GM19023 (cell line): Measurements from ENCODE around the gene SELENOF.

ENCODE experiments used
- ATAC-seq: cut with Tn5 transposase; IDR thresholded peaks from one replicate; pipeline ENCODE4 v1.9.1; 2021; ENCODE audit warnings: mild to moderate bottlenecking, moderate library complexity; ENCODE audit not compliant: unreplicated experiment

SELENOF gene

DNA sequence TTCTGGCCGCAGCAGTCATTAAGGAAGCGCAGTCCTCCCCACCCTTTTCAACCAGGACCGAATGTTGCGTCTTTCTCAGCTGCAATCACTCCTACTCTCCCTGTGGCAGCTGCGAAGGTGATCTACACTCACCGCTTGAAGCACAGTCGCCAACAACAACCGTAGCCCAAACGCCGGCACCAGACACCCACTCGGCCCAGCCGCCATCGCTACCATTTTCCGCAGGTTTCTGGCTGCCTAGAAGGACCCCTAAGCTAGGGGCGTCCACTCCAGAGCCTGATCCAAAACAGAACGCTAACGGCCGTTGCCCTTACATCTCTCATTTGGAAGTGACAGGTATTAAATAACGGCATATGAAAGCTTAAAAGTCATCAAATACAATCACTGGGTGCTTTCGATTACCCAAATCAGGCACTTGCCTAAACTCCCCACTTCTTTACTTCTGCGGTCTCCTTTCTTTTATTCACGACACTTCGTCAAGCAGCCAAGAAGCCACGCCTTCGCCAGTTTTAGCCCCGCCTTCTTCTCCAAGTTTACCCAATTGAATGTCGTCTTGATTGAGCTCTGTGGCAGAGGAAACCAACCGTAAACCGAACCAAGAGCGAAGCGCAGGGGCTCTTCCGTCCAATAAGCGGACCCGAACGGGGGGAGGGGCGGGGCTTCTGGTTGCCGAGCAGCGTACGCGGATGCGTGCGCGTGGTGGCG, at the start of gene SELENOF:
Gene SELENOF, minus strand, starts transcription at position 231 of the 705 bp plus-strand sequence. Its CDS starts 15 bp downstream, at position 216.
- ATAC-seq = peak; percentile 85

DNA sequence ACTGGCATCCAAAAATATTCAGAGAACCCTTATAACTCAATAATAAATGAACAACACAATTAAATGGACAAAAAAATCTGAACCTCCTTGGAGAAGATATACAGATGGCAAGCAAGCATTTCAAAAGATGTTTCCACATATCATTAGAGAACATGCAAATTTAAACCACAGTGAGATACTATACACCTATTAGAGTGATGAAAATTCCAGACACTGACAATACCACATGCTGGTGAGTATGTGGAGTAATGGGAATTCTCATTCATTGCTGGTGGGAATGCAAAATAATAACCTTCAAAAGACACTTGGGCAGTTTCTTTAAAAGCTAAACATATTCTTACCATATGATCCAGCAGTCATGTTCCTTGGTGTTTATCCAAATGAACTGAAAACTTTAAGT, 46.6 kb upstream of the SELENOF start:
- ATAC-seq = no peak

DNA sequence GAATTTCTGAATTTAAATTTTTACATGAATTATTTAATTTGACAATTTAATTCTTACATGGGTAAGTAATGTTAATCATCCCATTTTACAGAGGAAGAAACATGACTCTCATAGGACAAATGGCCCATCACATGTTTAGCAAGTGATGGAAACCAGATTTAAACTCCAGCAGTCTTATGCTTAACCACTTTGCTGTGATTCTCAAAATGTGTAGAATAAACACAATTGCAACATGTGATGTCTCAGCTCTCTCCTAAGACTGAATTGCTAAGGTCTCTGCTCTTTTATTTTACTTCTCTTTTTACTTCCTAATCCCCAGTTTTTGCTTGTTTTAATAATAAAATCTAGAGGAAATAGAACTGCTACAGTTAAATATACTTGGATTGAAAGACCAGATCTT, 43.3 kb upstream of the SELENOF start:
- ATAC-seq = no peak

DNA sequence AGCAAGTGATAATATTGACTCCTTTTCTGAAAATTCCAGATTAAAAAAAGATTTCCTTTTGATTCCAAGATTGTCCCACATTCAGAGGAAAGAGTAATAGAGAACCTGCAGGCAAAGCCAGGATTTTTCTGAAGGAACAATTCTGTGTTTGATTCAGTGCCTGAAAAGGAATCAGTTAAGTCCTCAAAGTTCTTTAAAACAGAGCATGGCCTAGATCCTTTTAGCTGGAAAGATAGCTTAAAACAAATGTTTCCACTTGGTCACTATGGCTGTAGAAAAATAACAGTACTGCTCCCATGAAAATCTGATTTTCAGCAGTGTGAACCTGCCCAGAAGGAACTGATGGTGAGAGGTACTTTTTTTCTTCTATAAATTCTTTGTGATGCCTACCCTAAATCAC, 42.3 kb upstream of the SELENOF start:
- ATAC-seq = no peak

DNA sequence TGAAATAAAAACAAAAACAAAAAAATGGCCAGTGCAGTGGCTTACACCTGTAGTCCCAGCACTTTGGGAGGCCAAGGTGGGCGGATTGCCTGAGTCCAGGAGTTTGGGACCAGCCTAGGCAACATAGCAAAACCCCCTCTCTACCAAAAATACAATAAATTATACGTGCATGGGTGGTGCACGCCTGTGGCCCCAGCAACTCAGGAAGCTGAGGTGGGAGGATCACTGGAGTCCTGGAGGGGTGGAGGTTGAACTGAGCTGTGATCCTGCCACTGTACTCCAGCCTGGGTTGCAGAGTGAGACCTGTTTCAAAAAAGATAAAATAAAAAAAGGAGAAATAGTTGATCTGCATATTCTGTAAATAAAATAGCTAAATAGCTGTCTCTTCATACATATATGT, 41.8 kb upstream of the SELENOF start:
- no peak for ATAC-seq

DNA sequence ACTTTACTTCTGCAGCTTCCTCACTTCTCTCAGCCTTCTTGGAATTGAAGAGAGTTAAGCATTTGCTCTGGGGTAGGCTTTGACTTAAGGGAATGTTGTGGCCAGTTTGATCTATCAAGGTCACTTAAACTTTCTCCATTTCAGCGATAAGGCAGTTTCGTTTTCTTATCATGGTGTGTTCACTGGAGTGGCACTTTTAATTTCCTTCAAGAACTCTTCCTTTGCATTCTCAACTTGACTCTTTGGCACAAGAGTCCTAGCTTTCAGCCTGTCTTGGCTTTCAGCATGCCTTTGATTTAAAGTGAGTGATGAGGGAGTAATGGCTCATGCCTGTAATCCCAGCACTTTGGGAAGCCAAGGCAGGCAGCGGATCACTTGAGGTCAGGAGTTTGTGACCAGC, 39.2 kb upstream of the SELENOF start:
- no peak for ATAC-seq

DNA sequence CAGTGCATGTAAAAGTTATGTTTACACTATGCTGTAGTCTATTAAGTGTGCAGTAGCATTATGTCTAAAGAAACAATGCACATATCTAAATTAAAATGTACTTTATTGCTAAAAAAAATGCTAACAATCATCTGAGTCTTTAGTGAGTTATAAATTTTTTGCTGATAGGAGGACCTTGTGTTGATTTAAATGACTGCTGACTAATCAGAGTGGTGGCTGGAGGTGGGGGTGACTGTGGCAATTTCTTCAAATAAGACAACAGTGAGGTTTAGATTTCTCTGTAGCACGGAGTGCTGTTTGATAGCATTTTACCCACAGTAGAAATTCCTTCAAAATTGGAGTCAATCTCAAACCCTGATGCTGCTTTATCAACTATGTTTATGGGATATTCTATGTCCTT, 37.5 kb upstream of the SELENOF start:
- ATAC-seq = no peak

DNA sequence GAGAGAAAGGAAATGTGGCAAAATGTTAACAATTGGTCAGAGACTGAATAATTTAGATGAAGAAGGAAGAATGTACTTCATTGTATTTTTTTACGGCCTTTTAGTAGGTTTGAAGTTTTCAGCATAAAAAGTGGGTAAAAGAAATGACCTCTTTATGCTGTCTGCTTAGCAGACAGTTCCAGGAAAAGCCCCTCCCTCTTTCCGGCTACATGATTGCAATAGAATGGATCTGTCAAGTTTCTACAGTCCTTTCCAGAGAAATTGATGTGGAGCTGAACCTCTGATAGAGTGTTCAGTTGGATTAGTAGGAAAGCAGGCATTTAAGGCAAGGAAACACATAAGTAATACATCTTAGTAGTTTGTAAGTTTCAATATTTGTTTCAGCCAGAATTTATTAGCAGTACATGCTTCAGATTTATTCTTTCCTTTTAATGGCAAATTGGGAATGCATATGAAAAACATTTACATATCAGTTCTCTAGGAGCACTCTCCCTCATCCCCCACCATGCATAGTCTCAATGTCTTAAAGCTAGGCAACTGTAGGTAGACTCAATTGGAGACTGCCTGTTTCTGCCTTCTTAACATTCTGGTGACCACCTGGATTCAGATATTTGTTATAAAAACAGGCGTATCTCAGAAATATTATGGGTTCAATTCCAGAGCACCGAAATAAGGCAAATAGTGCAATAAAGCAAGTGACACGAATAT, 36.9 kb upstream of the SELENOF start:
- ATAC-seq = no peak

DNA sequence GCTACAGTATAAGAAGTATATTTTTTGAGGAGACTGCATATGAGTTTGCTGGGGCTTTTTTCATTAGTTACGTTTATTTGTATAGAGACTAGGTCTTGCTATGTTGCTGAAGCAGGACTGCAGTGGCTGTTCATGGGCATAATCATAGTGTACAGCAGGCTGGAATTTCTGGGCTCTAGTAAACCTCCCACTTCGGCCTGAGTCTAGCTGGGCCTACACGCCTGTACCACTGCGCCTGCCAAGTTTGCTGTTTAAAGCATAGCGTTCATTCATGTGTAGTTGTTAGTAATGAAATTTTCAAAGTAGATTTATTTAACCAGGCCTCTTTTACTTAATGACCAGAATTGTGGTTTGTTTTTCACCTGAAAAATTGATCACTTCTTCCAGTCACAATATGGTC, 34.3 kb upstream of the SELENOF start:
- no peak for ATAC-seq

DNA sequence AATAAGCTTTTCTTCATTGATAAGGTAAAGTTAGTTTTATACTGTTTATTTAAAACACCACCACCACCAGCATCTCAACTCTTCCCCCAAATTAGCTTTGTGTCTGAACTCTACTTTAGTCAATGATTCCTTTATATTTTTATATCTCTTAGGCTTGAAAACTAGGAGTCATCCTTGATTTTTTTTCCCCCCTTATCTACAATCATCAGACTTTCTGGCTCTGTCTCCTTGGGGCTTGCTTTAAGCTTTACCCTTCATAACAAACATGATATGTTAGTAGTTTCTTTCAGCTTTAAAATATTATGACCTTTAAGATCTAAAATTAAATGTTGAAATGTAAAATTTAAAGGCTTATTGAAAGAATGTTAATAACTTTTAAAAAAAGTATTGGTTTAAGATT, 28.8 kb upstream of the SELENOF start:
- no peak for ATAC-seq

DNA sequence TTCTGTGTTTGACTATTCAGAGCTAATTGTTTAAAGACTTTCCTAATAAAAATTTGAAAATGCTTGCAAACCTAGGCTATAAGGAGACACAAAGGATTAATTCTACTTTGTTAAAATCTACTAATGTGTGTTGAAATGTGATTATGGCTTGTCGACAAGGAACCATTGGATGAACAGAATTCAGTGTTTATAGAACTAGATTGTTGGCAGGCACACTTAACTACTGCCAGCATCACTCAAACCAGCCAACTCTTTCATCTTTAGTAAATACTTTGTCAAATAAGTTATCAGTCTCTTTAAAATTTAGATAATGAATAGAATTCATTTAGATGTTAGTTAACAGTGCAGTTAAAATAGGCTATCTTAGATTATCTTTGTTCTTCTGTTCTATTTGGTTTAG, 28.1 kb upstream of the SELENOF start:
- ATAC-seq = no peak

DNA sequence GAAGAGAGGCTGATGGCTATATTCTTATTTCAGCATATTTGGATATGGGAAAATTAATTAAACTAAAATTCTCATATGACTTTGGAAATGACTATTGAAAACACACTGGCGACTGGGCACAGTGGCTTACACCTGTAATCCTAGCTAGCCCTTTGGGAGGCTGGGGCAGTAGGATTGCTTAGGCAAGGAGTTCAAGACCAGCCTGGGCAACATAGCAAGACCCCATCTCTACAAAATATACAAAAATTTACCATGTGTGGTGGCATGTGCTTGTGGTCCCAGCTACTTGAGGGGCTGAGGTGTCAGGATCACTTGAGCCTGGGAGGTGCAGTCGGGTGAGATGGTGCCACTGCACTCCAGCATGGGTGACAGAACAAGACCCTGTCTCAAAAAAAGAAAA, 26.7 kb upstream of the SELENOF start:
- ATAC-seq = no peak

DNA sequence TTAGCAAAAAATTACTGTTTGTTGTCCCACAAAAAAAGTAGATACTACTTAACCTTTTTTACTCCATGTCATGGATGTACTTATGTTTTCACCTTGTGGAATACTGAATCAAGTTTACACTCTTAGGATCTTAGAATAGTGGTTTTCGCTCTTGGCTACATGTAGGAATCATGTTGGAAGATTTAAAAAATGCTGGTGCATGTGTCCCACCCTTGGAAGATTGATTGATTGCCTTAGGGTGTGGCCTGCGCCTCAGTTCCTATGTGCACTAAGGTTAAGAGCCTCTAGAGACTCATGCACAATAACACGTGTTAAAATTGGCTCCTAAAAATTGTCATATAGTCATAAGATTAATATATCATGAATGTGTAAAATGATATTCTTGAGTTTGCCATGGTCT, 25.5 kb upstream of the SELENOF start:
- ATAC-seq = no peak

DNA sequence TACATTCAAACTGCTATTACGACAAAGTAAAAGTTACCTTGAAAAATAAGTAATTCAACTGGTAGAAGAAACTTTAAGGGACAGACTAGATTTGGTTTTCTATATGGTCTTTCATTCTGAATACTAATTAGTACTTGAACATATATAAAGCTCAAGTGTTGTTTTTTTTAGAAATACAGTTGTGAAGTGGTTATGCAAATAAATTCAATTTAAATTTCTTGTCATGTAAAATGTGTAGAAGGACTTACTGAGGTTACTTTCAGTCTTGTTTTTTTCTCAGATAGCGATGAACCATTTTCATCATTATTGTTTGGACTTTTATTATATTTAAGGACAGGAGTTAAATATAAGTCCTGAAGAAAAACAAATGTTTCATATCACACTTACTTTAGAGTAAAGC, 24.9 kb upstream of the SELENOF start:
- no peak for ATAC-seq

DNA sequence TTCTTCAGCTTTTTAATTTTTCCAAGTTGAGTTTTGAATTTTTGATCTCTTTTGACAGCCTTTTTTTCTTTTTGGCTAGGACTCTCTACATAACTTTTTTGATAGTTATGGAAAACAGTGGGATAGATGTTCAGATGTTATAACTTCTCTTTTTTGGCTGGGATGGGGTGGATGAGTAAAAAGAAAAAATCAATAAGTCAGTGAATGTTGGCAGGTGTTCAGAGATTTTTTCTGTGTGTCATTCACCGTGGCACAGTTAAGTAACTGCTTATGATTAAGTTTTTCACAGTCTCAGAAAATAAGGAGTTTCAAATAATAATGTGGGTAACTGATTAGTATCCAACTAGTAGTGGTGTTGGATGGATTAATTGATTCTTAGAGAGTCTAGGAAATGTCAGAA, 24.5 kb upstream of the SELENOF start:
- no peak for ATAC-seq

DNA sequence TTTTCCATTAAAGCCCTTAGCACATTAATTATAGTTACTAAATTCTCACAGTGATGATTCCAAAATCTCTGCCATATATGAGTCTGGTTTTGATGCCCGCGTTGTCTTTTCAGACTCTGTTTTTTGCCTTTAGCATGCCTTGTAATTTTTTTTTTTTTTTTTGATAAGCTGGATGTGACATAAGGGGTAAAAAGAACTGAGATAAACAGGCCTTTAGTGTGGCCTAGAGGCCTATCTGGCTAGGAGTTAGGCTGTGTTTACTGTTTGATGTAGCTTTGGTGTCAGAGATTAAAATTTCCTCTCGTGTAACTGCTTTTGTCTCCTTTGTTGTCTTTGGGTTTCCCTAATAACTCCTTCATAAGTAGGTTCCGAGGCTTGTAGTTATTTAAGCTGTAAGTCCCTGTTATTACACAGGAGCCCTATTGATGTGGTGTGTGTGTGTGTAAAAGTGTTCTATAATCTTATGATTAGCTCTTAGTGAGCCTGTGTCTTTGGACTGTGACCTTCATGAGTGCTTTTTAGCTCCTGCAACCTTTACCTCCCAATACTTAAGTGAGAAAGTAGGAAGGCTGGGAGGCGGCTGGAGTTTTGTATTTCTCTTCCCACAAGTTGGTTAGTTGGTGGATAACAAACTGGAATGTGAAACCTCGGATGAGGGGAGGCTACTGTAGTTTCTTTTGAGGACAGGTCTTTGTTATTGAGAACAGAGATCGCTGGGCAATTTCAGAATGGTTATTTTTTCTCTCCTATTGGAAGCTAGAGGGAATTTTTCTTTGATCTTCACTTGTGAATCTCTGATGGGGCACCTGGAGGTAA, 19.8 kb upstream of the SELENOF start:
- ATAC-seq = no peak

DNA sequence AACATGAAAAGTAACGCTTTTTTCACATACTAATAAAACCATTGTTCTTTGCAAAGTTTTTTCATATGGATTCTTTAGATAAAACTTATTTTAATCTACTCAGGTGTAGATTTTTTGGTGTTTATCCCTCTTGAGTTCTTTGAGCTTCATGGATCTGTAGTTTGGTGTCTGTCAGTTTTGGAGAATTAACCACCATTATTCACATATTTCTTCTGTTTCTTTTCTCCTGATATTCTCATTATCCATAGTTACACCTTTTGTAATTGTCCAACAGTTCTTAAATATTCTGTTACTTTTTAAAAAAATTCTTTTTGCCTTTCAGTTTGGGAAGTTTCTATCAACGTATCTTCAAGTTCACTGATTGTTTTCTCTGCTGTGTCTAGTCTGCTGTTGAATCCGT, 19.1 kb upstream of the SELENOF start:
- no peak for ATAC-seq

DNA sequence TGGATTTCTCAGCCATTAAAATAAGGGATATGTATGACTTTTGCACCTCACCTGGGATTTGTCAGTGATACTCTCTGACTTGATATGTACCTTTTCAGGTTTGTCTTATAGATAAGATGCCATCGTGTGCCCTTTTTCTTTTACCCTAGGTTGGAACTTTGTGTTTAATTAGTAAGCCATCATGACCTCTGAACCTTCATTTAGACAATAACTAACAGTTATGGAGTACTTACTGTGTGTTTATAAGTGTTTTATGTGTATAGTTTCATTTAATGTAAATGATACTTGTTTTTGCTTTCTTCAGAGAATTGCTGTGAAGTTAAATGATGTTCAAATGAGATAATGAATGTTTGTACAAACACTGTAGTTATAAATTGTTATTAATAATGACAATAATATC, 14.9 kb upstream of the SELENOF start:
- no peak for ATAC-seq

DNA sequence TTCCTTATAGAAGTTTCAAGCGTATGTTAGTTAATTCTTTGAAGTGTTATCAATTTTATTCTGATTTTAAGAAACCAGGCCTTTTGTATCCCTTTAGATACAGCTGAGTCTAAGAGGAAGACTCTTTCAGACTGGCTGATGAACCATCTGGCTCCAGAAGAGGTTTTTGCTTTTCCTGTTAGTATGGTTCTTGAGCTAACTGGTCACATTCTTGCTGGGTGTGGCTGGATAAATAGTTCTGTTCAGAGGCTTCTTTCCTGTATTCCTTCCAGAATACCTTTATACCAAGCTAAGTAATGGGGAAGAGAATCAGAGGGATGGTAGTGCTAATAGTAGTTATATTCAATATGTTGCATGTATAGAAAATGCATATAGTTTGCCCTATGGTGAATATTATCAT, 13.0 kb upstream of the SELENOF start:
- ATAC-seq = no peak

DNA sequence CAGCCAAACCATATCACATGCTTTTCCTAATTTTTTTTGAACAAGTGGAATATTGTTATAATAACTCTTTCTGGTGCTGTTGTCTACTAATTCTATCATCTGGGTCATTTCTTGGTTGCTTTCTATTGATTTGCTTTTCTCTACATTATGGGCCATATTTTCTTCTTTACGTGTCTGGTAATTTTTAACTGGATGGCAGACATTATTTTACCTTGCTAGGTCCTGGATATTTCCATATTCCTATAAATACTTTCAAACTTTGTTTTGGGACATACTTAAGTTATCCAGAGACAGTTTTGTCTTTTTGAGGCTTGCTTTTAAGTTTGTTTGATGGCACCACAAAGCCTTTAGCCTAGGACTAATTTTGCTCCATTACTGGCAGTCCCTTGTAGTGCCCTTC, 11.8 kb upstream of the SELENOF start:
- ATAC-seq = no peak

DNA sequence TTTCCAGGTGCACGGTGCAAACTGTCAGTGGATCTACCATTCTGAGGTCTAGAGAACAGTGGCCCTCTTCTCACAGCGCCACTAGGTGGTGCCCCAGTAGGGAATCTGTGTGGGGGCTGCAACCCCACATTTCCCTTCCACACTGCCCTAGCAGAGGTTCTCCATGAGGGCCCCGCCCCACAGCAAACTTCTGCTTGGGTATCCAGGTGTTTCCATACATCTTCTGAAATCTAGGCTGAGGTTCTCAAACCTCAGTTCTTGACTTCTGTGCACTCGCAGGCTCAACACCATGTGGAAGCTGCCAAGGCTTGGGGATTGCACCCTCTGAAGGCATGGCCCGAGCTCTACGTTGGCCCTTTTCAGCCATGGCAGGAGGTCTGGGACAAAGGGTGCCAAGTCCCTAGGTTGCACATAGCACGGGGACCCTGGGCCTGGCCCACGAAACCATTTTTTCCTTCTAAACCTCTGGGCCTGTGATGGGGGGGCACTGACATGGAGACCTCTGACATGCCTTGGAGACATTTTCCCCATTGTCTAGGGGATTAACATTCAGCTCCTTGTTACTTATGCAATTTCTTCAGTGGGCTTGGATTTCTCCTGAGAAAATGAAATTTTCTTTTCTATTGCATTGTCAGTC, 10.5 kb upstream of the SELENOF start:
- no peak for ATAC-seq
